GM18499 (cell line): ENCODE measurements around the gene TMEM132D.

ENCODE experiments used
- ATAC-seq: cut with Tn5 transposase; IDR thresholded peaks from one replicate; pipeline ENCODE4 v1.9.1; 2021; ENCODE audit warnings: moderate number of reproducible peaks; ENCODE audit not compliant: insufficient read depth, unreplicated experiment

Gene TMEM132D

GRCh38 chr12:129873833-129874208 is 30.0 kb downstream of the TMEM132D start:
- no peak for ATAC-seq

GRCh38 chr12:129873111-129873832 is 30.6 kb downstream of the TMEM132D start:
- ATAC-seq, result no peak

- ATAC-seq, result no peak
Observed at GRCh38 chr12:129871991-129872972, 31.5 kb downstream of the TMEM132D start.

- no peak for ATAC-seq
Observed at GRCh38 chr12:129870796-129871195, 33.0 kb downstream of the TMEM132D start.

GRCh38 chr12:129870136-129870535 is 33.7 kb downstream of the TMEM132D start:
- no peak for ATAC-seq

GRCh38 chr12:129868575-129868974 is 35.2 kb downstream of the TMEM132D start:
- ATAC-seq, result no peak

- ATAC-seq, result no peak
Observed at GRCh38 chr12:129863938-129864337, 39.9 kb downstream of the TMEM132D start.

- no peak for ATAC-seq
Observed at GRCh38 chr12:129862561-129863175, 41.2 kb downstream of the TMEM132D start.

GRCh38 chr12:129861951-129862350 is 41.9 kb downstream of the TMEM132D start:
- no peak for ATAC-seq

GRCh38 chr12:129854591-129854990 is 49.2 kb downstream of the TMEM132D start:
- ATAC-seq, result no peak

GRCh38 chr12:129851296-129851695 is 52.5 kb downstream of the TMEM132D start:
- no peak for ATAC-seq

GRCh38 chr12:129848876-129849275 is 54.9 kb downstream of the TMEM132D start:
- no peak for ATAC-seq

GRCh38 chr12:129847063-129847462 is 56.8 kb downstream of the TMEM132D start:
- no peak for ATAC-seq

- no peak for ATAC-seq
Observed at GRCh38 chr12:129844662-129845220, 59.1 kb downstream of the TMEM132D start.

- no peak for ATAC-seq
Observed at GRCh38 chr12:129841251-129841650, 62.6 kb downstream of the TMEM132D start.

- no peak for ATAC-seq
Observed at GRCh38 chr12:129840145-129840884, 63.5 kb downstream of the TMEM132D start.

GRCh38 chr12:129839679-129840078 is 64.1 kb downstream of the TMEM132D start:
- ATAC-seq, result no peak

- ATAC-seq, result no peak
Observed at GRCh38 chr12:129831294-129831693, 72.5 kb downstream of the TMEM132D start.

GRCh38 chr12:129830796-129831195 is 73.0 kb downstream of the TMEM132D start:
- no peak for ATAC-seq

- ATAC-seq, result no peak
Observed at GRCh38 chr12:129827866-129828384, 75.9 kb downstream of the TMEM132D start.
